Measurements from ENCODE around the gene UPK1B.

GRCh38 chr3:119147494-119147893 lies 25.9 kb upstream of the UPK1B start:
- TF ChIP-seq POLR2A (IDR thresholded peaks at IDR 0.05) (no peak), CTCF (IDR thresholded peaks at IDR 0.05) (no peak)

Measured in body of pancreas (tissue), 4 donors.